ENCODE data around the gene OR4C16.

The OR4C16 gene

DNA sequence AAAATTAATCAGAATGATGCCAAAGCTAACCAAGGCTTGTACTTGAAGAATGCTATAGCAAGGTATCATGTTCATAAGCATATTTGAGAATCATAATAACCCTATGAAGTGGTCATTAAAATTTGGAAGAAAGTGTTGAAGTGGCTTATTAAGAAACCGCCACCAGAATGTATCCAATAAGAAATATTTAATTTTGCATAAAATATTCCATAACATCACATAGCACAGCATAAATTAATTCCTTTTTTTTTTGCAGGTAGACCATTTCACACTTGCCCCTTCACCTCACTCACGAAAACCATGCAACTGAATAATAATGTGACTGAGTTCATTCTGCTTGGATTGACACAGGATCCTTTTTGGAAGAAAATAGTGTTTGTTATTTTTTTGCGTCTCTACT lies at the start of gene OR4C16:
Gene OR4C16, plus strand, starts transcription at position 301 of the 400 bp plus-strand sequence. Its CDS starts 0 bp downstream, at position 301.
- DNase-seq (ENCODE audit: low spot score): no peak

DNA sequence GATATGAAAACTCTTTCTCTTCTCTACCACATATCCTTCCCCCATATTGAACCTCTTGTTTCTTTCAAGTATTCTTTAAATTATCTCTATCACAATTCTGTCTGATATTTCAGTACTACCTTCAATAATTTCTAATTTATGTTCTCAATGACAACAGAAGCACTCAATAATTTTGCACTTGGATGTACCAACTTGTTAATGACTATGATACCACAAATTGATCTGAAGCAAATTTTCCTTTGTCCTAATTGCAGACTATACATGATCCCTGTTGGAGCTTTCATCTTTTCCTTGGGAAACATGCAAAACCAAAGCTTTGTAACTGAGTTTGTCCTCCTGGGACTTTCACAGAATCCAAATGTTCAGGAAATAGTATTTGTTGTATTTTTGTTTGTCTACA lies 17.8 kb upstream of the OR4C16 start, which contains the start of gene OR4C15:
Gene OR4C15, plus strand, starts transcription at position 301 of the 400 bp plus-strand sequence. Its CDS starts 0 bp downstream, at position 301.
- DNase-seq (ENCODE audit: low spot score): no peak

DNA sequence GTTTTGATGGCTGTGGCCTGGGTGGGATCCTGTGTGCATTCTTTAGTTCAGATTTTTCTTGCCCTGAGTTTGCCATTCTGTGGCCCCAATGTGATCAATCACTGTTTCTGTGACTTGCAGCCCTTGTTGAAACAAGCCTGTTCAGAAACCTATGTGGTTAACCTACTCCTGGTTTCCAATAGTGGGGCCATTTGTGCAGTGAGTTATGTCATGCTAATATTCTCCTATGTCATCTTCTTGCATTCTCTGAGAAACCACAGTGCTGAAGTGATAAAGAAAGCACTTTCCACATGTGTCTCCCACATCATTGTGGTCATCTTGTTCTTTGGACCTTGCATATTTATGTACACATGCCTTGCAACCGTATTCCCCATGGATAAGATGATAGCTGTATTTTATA lies 620 bp downstream of the OR4C16 start:
- no peak for DNase-seq (ENCODE audit: low spot score)

DNA sequence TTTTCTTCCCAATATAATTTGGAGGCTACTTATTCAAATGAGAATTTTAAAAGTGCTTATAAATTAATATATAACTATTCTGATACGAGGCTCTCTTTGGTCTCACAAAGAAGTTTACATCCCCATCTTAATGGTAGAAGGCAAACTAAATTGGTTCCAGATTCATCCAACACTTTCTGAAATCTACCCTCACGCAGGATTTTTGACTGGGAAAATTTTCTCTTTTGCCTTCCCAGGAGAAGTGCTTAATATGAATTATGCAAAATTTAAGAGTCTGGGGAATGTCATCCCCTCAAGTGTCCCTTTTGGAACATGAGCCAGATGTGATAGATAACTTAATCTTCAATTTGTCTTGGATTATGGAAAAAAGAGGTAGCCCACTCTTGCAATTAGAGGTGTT lies 35.6 kb downstream of the OR4C16 start, which contains the start of gene OR4C11:
Gene OR4C11, minus strand, starts transcription at position 101 of the 400 bp plus-strand sequence. CDS start 3,272 bp downstream, outside the sequence.
- no peak for DNase-seq (ENCODE audit: low spot score)
